ENCODE measurements around the gene SLC25A21. TPM values are rescaled to one million over a fixed set of nuclear protein-coding genes. Genes with fewer than 3 reads are reported as not detected.

SLC25A21 gene
- total and polyA plus RNA-seq, 10 of the 15 experiments (the other 5 are each of a cell fraction or from before 2014, with no cell fraction given), result 0.06 to 0.72 (median 0.17) TPM; not detected in 3

- TF ChIP-seq CUX1 (IDR thresholded peaks at IDR 0.05; ENCODE audit: insufficient replicate concordance, low read depth, low read length) (no peak), MYC (IDR thresholded peaks at IDR 0.05; ENCODE audit: insufficient read depth, insufficient read length, insufficient replicate concordance, low read length, severe bottlenecking) (no peak), ZNF592 (IDR thresholded peaks at IDR 0.05) (no peak), SPI1 (IDR thresholded peaks at IDR 0.05; ENCODE audit: borderline replicate concordance, insufficient read depth, low read depth, low read length) (no peak), SMAD1 (IDR thresholded peaks at IDR 0.05; ENCODE audit: low read depth, partially characterized antibody) (no peak), MTA3 (IDR thresholded peaks at IDR 0.05; ENCODE audit: borderline replicate concordance, low read length) (no peak)
Observed at GRCh38 chr14:36848213-36848612, 324.2 kb downstream of the SLC25A21 start (continued).

Measured in GM12878 (cell line).